NK-92 treated with Interleukin-12 subunit alpha and Interleukin-12 subunit beta, amount 100 ng/mL, for 24 hours (cell line): ENCODE results near the gene ZP1.
"Not testable (repeated sequence)": the region's sequence is repeated elsewhere in the genome, so short reads cannot be mapped to it uniquely, and the experiment has no call there.

Source experiments
- DNase-seq: peaks from one replicate; lab custom pipeline; 2025; lab: John Stamatoyannopoulos, UW

ZP1 gene

GRCh38 chr11:60866911-60867870, at the start of gene ZP1:
Gene ZP1 (plus strand): TSS chr11:60867542. CDS start chr11:60867562, 20 bp downstream.
- no peak for DNase-seq

GRCh38 chr11:60818057-60818456, 49.3 kb upstream of the ZP1 start:
- DNase-seq, result no peak

DNA sequence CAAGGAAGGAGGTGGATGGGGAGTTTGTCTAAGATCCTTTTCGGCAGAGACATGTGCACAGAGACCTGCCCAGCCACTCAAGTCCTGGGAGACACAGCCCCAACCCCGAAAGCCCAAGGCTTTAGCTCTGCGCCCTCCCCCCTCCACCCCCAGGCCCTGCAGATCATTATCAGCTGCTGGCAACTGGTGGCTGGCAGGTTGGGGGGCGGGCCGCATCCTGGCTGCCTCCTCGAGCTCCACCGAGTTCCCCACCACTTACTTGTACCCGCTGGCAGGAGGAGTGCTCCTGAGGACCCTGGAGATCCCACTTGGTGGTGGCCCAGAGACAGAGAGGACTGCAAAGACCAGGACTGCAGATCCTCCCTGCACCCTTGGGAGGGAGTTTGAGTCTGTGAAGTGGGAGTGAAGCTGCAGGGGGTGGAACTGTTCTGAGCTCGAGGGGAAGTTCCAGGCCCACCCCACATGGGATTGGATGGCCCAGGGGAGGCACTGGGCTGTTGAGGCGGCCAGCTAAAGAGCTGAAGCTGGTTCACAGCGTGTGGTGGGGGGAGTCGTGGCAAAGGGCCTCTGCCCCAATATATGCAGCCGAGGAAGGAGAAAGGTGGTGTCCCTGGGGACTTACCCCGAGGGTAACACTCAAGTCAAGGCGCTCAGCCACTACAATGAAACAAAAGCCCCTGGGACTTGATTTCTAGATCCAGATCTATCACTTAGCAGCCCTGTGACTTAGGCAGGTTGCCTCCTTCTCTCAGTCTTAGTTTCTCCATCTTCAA, 45.3 kb upstream of the ZP1 start:
- DNase-seq, result no peak

- not testable (repeated sequence) for DNase-seq
These were observed 43.5 kb upstream of the ZP1 start for GRCh38 chr11:60823745-60824306.

GRCh38 chr11:60825118-60825517, 42.2 kb upstream of the ZP1 start:
- no peak for DNase-seq

DNA sequence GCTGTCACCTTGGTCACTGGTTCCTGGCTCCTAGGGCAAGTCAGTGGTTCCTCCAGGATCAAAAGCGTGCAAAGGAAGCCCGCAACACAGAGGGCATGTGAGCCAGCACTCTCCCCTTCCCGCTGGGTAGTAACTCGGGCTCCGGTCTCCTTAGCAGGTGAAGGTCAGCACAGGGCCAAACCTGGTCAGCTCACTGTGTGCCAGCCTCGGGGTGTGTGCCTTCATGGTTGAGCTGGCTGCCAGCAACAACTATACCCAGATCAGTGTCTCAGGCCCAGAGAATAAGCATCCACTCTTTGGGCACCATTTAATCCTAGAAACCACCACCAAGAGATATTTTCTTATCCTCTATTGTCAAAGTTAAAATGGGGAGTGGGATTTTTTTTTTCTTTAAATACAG, 41.6 kb upstream of the ZP1 start:
- DNase-seq, result no peak

DNA sequence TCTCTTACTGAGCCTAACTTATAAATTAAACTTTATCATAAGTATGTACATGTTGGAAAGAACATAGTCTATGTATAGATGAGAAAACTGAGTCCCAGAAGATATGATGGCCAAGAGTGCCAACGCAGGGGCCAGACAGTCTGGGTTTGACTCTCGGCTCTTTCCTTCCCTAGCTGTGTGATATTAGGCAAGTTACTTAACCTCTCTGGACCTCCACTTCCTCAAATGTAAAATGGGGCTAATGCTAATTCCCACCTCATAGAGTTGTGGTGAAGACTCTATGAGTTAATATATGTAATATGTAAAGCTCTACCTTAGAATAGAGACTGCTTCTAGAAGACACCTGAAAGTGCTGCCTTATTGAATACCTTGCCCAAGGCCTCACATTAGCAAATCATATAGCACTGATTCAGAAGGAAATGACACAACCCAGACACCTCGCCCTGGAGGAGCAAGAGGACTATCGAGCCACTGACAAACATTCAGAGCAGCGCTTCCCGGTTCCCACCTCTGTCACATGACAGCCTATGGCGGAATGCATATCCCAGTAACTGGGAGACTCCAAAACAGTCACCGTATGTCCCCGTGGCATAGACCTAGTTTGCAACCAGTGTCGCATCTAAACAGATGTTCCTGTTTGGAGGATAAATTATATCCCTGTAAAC, 36.7 kb upstream of the ZP1 start:
- no peak for DNase-seq

DNA sequence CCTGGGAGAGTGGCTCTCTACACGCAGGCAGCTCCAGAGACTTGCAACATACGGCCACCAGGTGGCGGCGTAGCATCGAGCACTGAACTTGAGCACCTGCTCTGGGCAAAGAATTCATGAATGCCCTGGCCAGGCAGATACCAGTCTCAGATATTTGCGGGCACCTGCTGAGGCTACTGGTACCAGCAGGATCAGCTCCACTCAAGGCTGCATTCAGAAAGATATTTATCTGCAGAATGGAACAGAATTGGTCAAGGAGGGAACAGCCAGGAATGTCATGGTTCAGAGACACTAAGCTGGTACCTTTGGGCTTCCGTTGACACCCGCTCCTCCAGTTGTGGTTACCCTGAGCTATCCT, 36.2 kb upstream of the ZP1 start:
- DNase-seq, result peak; percentile 38

DNA sequence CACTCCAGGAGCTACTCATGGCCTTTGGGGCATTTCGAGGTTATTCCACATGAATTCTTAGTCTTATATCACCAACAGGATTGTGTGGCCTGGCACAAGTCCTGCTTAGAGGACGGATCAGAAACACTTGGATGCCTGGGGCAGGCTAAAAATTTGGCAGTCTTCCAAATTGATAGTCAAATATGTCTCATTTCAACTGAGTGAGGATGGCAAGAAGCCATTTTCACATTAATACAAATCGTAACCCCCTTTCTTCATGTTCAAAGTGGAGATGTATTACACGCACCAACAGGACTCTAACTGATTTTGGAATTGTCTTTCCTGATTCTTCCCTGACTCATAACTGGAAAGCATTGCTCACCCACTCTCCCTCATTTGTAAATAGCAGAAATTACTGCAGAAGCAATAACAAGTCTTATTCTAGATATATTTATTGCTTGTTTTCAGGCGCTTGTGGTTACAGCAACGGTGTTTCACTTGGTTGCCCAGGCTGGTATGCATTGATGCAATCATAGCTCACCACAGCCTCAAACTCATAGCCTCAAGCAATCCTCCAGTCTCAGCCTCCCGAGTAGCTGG, 35.8 kb upstream of the ZP1 start:
- DNase-seq, result no peak

GRCh38 chr11:60834742-60835533, 32.4 kb upstream of the ZP1 start:
- DNase-seq, result no peak

- no peak for DNase-seq
These were observed 31.9 kb upstream of the ZP1 start for GRCh38 chr11:60835534-60835846.

- DNase-seq, result no peak
These were observed 30.4 kb upstream of the ZP1 start for GRCh38 chr11:60836866-60837515.

GRCh38 chr11:60838132-60838531, 29.2 kb upstream of the ZP1 start:
- DNase-seq, result no peak

GRCh38 chr11:60840470-60841430, 26.6 kb upstream of the ZP1 start:
- DNase-seq, result no peak

- DNase-seq, result peak; percentile 95
These were observed 25.3 kb upstream of the ZP1 start, which contains the start of gene CCDC86 for GRCh38 chr11:60841797-60842667. Gene CCDC86 (plus strand): TSS chr11:60842113. CDS start chr11:60842125, 12 bp downstream.

- no peak for DNase-seq
These were observed 24.4 kb upstream of the ZP1 start for GRCh38 chr11:60842668-60843600.
